GM19463 (cell line): ENCODE data around the gene HABP2.

Experiments
- ATAC-seq: cut with Tn5 transposase; IDR thresholded peaks from one replicate; pipeline ENCODE4 v1.9.1; 2021; ENCODE audit warnings: mild to moderate bottlenecking, moderate library complexity; ENCODE audit not compliant: unreplicated experiment

HABP2 gene

DNA sequence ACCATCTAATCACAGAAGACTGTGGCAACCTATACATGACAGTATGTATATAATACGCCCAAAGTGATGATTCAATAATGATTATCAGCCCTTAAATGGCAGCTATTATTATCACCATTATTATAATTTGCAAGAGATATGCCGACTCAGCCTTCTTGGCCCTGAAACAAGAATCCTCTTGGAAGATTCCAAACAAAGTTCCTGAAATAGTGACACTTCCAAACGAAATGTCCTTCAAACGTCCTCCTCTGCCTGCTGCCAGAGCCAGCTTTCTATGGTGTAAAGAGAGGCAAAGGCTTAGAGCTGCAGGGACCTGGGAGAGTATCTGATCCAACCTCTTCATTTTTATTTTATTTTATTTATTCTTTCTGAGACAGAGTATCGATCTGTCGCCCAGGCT lies 75.0 kb downstream of the HABP2 start:
- ATAC-seq, result no peak

- ATAC-seq, result no peak
Observed at GRCh38 chr10:113628607-113629153, 75.8 kb downstream of the HABP2 start.

- no peak for ATAC-seq
Observed at GRCh38 chr10:113630929-113631533, 78.2 kb downstream of the HABP2 start.

DNA sequence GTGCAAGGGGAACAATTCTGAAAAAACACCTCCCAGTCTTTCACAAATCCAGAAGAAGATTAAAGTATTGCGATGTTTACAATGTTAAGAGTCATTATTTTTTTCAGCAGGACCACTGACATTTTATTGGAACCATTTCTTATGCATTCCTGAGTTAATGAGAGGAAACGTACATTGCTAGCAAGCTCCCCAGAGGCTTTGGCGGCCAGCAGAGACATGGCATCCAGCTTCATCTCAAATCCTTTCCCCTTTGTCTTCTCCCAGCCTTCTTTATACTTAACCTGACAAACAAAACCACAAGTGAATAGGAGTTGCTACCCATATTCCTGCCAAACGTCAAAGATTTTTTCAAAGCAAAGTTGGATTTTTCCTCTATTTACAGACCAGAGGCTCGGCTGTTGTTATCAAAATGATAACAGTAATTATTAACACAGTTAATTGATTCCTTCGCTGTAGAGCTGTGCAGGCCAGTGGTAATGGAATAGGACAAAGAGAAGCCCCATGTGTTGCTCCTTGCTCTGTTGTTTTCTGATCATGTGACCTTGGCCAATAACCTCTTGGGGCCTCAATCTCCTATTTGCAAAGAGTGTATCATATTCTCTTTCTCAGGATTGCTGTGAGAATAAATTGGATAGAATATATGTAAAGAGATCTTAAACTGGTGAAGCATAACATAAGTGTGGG lies 79.0 kb downstream of the HABP2 start:
- ATAC-seq, result no peak
